Kidney epithelial cell (primary cell): ENCODE data around the gene ATPAF2. TPM values are rescaled to one million over a fixed set of nuclear protein-coding genes. Genes with fewer than 3 reads are reported as not detected.
A peak's percentile ranks its signal among the peaks of the same experiment; 100 is the strongest.

ENCODE experiments used
- DNase-seq: peaks from one replicate; pipeline ENCODE4 v3.0.0-alpha.2; 2010; ENCODE audit warnings: low read depth
- H3K27me3 ChIP-seq: 2 replicates; pipeline ENCODE4 v1.6.0; 2011; ENCODE audit warnings: low read length; ENCODE audit not compliant: control insufficient read depth, insufficient read depth
- H3K36me3 ChIP-seq: 2 replicates; pipeline ENCODE4 v1.5.1; 2011; ENCODE audit warnings: low read length; ENCODE audit not compliant: control insufficient read depth, insufficient read depth
- H3K4me3 ChIP-seq: 2 replicates; pipeline ENCODE4 v1.5.1; 2011; ENCODE audit warnings: low read depth, mild to moderate bottlenecking, control low read depth, low read length
- total RNA-seq: library from RNA; depleted of rRNA; stranded (reverse); fragments of >200 nt; gene quantifications from 2 replicates; pipeline ENCODE4 v1.2.3, GENCODE V29; 2015
- TF ChIP-seq, protein P1 (sequence below): IDR thresholded peaks from 2 replicates; pipeline ENCODE4 v1.5.1; 2011; ENCODE audit warnings: mild to moderate bottlenecking, moderate library complexity, low read length, control low read depth, inconsistent platforms; ENCODE audit not compliant: insufficient read depth, poor library complexity, severe bottlenecking

ATPAF2 gene
- total RNA-seq, 1 donor from 2014 or later = 32.3 TPM

DNA sequence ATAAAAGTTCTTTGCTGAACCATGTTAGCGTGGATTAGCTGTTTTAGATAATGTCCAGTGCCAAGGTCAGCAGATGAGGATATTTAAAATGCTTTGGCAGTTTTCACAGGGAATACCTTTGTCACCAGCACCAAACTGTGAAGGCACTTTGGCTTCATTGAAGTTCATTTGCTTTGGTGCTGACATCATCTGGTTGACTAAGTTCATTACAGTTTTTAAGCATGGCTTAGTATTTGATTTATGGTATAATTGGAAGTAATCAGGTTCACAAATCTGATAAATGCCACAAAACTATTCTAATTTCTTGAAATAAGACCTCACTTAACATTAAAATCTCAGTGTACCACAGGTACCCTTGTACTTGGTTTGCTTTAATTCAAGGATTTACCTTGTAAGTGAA lies 4.5 kb upstream of the ATPAF2 start:
- DNase-seq = no peak
- no peak overlapping the region for H3K4me3 ChIP-seq
- no peaks in the 10 kb centered on the region for H3K27me3 ChIP-seq
- TF ChIP-seq, protein P1, sequence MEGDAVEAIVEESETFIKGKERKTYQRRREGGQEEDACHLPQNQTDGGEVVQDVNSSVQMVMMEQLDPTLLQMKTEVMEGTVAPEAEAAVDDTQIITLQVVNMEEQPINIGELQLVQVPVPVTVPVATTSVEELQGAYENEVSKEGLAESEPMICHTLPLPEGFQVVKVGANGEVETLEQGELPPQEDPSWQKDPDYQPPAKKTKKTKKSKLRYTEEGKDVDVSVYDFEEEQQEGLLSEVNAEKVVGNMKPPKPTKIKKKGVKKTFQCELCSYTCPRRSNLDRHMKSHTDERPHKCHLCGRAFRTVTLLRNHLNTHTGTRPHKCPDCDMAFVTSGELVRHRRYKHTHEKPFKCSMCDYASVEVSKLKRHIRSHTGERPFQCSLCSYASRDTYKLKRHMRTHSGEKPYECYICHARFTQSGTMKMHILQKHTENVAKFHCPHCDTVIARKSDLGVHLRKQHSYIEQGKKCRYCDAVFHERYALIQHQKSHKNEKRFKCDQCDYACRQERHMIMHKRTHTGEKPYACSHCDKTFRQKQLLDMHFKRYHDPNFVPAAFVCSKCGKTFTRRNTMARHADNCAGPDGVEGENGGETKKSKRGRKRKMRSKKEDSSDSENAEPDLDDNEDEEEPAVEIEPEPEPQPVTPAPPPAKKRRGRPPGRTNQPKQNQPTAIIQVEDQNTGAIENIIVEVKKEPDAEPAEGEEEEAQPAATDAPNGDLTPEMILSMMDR = peak; percentile 12
- H3K36me3 ChIP-seq = no peaks in the 10 kb centered on the region

DNA sequence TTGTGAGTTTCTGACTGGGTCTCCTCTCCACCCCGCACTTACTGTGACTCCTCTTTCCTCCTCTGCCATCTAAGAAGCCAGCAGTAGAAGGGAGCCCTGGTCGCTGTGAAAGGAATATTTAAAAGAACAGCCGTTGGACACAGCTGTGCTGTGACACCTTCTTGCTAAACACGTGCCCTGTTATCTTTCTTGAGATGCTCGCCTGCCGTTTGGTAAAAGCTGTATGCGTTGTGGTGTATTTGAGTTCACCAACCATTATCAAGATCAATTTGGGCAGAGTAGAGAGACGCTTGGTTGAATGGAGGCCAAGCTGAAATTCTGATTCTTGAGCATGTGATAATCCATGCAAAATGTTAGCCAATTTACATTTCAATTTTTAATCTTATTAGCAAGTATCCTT lies 4.0 kb upstream of the ATPAF2 start:
- no peak for DNase-seq
- no peaks in the 10 kb centered on the region for H3K27me3 ChIP-seq
- no peaks in the 10 kb centered on the region for H3K36me3 ChIP-seq
- TF ChIP-seq, protein P1 = no peak
- no peak overlapping the region for H3K4me3 ChIP-seq

DNA sequence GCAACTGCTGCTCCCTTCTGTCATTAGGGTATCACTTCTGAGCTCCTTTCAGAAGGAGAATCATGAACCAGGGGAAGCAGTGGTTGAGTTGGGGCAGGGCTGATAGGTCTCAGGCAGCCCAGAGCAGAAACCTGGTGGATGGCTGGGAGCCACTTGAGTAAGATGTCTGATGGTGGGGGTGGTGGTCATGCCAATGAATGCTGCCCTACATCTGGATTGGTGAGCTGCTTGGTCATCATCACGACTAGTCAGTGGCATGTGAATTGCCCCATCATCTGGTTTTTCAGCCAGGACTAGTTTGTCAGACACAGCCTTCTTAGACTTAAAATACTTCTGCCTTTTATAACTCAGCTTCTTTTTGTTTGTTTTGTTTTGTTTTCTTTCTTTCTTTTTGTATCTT lies 2.8 kb upstream of the ATPAF2 start:
- Histone ChIP-seq H3K36me3 (no peaks in the 10 kb centered on the region), H3K4me3 (no peak overlapping the region)
- DNase-seq = no peak

DNA sequence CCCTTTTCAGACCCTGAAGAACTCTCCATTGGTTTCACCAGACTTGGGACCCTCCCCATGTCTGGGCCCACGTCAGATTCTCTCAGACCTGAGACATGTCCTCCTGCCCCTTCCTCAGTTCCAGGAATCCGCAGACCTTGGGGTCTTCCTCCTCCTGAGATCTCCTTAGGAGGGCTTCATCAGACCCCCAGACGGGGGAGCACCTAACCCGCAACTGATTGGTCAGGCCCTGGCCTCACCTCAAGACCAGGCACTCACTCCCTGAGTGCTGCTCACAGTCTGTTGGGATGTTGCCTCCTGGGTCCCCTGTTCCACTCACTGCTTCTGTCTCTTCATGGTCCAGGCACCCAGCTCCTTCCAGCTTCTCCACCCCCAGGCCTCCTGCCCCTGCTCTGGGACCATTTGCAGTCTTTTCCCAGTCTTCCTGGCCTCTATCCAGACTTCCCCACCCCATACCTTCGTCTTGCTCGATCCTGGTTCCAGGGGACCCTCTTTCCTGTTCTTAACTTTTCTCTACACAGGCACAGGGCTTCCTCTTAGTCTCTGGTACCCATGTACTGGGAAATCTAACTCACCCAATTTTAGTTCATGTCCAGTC lies 1.4 kb upstream of the ATPAF2 start:
- no peaks in the 10 kb centered on the region for H3K36me3 ChIP-seq

More for the DNA sequence above, 2.8 kb upstream of the ATPAF2 start:
- no peaks in the 10 kb centered on the region for H3K27me3 ChIP-seq
- TF ChIP-seq, protein P1 = no peak

DNA sequence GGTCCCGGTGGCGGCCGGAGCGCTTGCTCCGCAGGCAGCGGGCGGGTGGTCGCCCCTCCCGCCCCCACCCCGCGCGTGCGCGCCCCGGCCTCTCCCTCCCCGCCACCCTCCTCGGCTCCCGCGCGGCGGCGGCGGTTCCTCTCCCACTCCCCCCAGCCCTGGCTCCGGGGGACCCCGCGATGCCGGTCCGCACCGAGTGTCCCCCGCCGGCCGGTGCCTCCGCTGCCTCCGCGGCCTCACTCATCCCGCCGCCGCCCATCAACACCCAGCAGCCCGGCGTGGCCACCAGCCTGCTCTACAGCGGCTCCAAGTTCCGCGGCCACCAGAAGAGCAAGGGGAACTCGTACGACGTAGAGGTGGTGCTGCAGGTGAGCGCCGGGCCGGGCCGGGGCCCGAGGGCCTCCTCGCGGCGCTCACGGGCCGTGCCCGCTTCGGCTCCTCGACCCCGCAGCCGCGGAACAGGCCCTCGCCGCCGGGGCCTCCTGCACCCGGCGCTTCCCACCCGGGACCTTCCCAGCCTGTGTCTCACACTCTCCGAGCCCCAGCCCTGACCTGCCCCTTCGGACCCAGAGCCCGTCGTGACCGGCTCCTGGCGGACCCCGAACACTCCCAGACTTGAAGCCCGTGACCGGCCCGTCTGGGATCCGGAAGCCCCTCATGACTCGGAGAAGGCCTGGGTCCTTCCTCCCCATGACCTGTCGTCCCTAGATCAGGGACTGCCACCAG lies 730 bp upstream of the ATPAF2 start:
- TF ChIP-seq, protein P1 = no peak
- DNase-seq = no peak
- no peaks in the 10 kb centered on the region for H3K27me3 ChIP-seq
- no peaks in the 10 kb centered on the region for H3K36me3 ChIP-seq
- H3K4me3 ChIP-seq = peak overlapping the region; percentile 98

More for the DNA sequence above, 1.4 kb upstream of the ATPAF2 start:
- TF ChIP-seq, protein P1 = no peak
- no peak for DNase-seq
- Histone ChIP-seq H3K27me3 (no peaks in the 10 kb centered on the region), H3K4me3 (peak overlapping the region; percentile 98)
